HCT116 (cell line): Measurements from ENCODE around the gene PIGQ. TPM values are rescaled to one million over a fixed set of nuclear protein-coding genes. Genes with fewer than 3 reads are reported as not detected.

Experiments used
- ATAC-seq: fragments of 200-7000 bp; cut with Tn5 transposase; 2 replicates; pipeline ENCODE4 v1.9.1; 2020; ENCODE audit warnings: mild to moderate bottlenecking, moderate library complexity
- BruUV-seq: library from RNA; stranded (reverse); fragments of 400-500 nt; replicated peaks from 2 replicates; lab custom pipeline; 2021; lab: Mats Ljungman, UMichigan
- CTCF ChIA-PET: fragments of 300-600 bp; sonication (Branson Sonifier 250); formaldehyde crosslinking; loops from one replicate; lab custom pipeline; 2021; ENCODE audit warnings: antibody characterized with exemption; lab: Charles Lee
- POLR2A ChIA-PET: fragments of 300-600, 350-600 bp; sonication (Branson Sonifier 250); formaldehyde crosslinking; loops from one replicate; lab custom pipeline; 2021; ENCODE audit warnings: antibody characterized with exemption; lab: Charles Lee
- RAD21 ChIA-PET, 2 experiments: fragments of 300-600 bp; sonication (Branson Sonifier 250); formaldehyde crosslinking; loops; one replicate each; lab custom pipeline; 2023; ENCODE audit warnings: low total read pairs in 2 of 2; ENCODE audit not compliant: uncharacterized antibody in 2 of 2, unreplicated experiment in 2 of 2, low non-redundant PET in 1 of 2; lab: Charles Lee
- DNase-seq: peaks from one replicate; pipeline ENCODE4 v3.0.0-alpha.2; 2010; ENCODE audit warnings: low read depth, low spot score
- H2AFZ ChIP-seq: fragments of 200-600 bp; shearing (Covaris generic), sonication (generic); 2 replicates; pipeline ENCODE4 v1.6.1; 2017; ENCODE audit warnings: low read depth, mixed run types, mixed read lengths, antibody characterized with exemption, low read length; ENCODE audit not compliant: poor library complexity, severe bottlenecking
- H3K27ac ChIP-seq: 2 replicates; pipeline ENCODE4 v1.5.1; 2012; ENCODE audit warnings: low read depth, low read length
- H3K27me3 ChIP-seq: fragments of 200-600 bp; sonication (generic); 2 replicates; pipeline ENCODE4 v1.6.1; 2016; ENCODE audit warnings: mixed run types, low read length, mixed read lengths; ENCODE audit not compliant: insufficient read depth
- H3K36me3 ChIP-seq, 2 experiments: fragments of 200-500 bp in 1 of 2; fragments of 200-600 bp in 1 of 2; sonication (Bioruptor generic) in 1 of 2; sonication (generic) in 1 of 2; 2 replicates each; pipeline versions ENCODE4 v1.5.1 to v1.6.1; 2014 to 2016; ENCODE audit warnings: low read length in 2 of 2, inconsistent platforms in 1 of 2, mixed read lengths in 1 of 2, mixed run types in 1 of 2; ENCODE audit not compliant: insufficient read depth in 2 of 2, control insufficient read depth in 1 of 2
- H3K4me1 ChIP-seq, 2 experiments: fragments of 200-600 bp in 1 of 2; sonication (generic) in 1 of 2; 2 replicates each; pipeline versions ENCODE4 v1.5.1 to v1.6.1; 2012 to 2017; ENCODE audit warnings: low read length in 2 of 2, inconsistent platforms in 1 of 2, mild to moderate bottlenecking in 1 of 2, mixed read lengths in 1 of 2, mixed run types in 1 of 2, moderate library complexity in 1 of 2; ENCODE audit not compliant: insufficient read depth in 2 of 2, control insufficient read depth in 1 of 2
- H3K4me2 ChIP-seq: fragments of 200-600 bp; sonication (generic); 2 replicates; pipeline ENCODE4 v1.6.1; 2017; ENCODE audit warnings: mixed run types, low read length, mixed read lengths
- H3K4me3 ChIP-seq, 2 experiments: fragments of 200-600 bp in 1 of 2; sonication (generic) in 1 of 2; replicated peaks in 1 of 2; 2 replicates each; pipeline ENCODE4 v1.5.1; 2011 to 2016; ENCODE audit warnings: low read length in 2 of 2, control low read depth in 1 of 2, low read depth in 1 of 2, mild to moderate bottlenecking in 1 of 2, mixed read lengths in 1 of 2, mixed run types in 1 of 2
- H3K79me2 ChIP-seq: fragments of 200-600 bp; sonication (generic); 2 replicates; pipeline ENCODE4 v1.6.1; 2017; ENCODE audit warnings: mild to moderate bottlenecking, mixed run types, low read length, moderate library complexity, mixed read lengths; ENCODE audit not compliant: insufficient read depth
- H3K9ac ChIP-seq: fragments of 200-600 bp; sonication (generic); 2 replicates; pipeline ENCODE4 v1.6.1; 2016; ENCODE audit warnings: low read length, mixed read lengths
- H3K9me2 ChIP-seq: fragments of 200-600 bp; sonication (generic), shearing (Covaris generic); 2 replicates; pipeline ENCODE4 v1.6.1; 2017; ENCODE audit warnings: mixed run types, mild to moderate bottlenecking, moderate library complexity; ENCODE audit not compliant: insufficient read depth
- H3K9me3 ChIP-seq, 2 experiments: fragments of 200-500 bp in 1 of 2; fragments of 200-600 bp in 1 of 2; sonication (Bioruptor generic) in 1 of 2; sonication (generic) in 1 of 2; 2 replicates each; pipeline ENCODE4 v1.6.1; 2014 to 2017; ENCODE audit warnings: low read length in 2 of 2, mixed read lengths in 2 of 2, inconsistent platforms in 1 of 2, low read depth in 1 of 2, mild to moderate bottlenecking in 1 of 2, mixed run types in 1 of 2, moderate library complexity in 1 of 2; ENCODE audit not compliant: control insufficient read depth in 1 of 2, insufficient read depth in 1 of 2
- H4K20me1 ChIP-seq: fragments of 200-600 bp; sonication (generic), shearing (Covaris generic); 2 replicates; pipeline ENCODE4 v1.6.1; 2017; ENCODE audit warnings: mixed run types, mild to moderate bottlenecking, moderate library complexity; ENCODE audit not compliant: insufficient read depth
- CEBPB ChIP-seq: IDR thresholded peaks from 2 replicates; pipeline ENCODE4 v1.6.1; 2012; ENCODE audit warnings: low read depth
- ELF1 ChIP-seq: IDR thresholded peaks from 2 replicates; pipeline ENCODE4 v1.6.1; 2012; ENCODE audit warnings: low read depth, borderline replicate concordance
- FOSL1 ChIP-seq: IDR thresholded peaks from 2 replicates; pipeline ENCODE4 v1.6.1; 2012; ENCODE audit warnings: low read depth
- JUND ChIP-seq: IDR thresholded peaks from 2 replicates; pipeline ENCODE4 v1.6.1; 2012
- POLR2A ChIP-seq: IDR thresholded peaks from 2 replicates; pipeline ENCODE4 v1.7.0; 2011; ENCODE audit warnings: borderline replicate concordance; ENCODE audit not compliant: insufficient read depth, insufficient read length; ENCODE audit errors: extremely low read depth
- SIN3A ChIP-seq: IDR thresholded peaks from 2 replicates; pipeline ENCODE4 v1.6.1; 2012; ENCODE audit warnings: low read depth
- SRF ChIP-seq: IDR thresholded peaks from 2 replicates; pipeline ENCODE4 v1.6.1; 2012; ENCODE audit warnings: low read depth
- TCF7L2 ChIP-seq: IDR thresholded peaks from 2 replicates; pipeline ENCODE4 v1.7.0; 2011; ENCODE audit warnings: borderline replicate concordance, inconsistent platforms; ENCODE audit not compliant: insufficient read depth, insufficient read length; ENCODE audit errors: extremely low read depth
- ZBTB33 ChIP-seq: IDR thresholded peaks from 2 replicates; pipeline ENCODE4 v1.6.1; 2011; ENCODE audit warnings: mild to moderate bottlenecking, low read length, moderate library complexity; ENCODE audit not compliant: insufficient replicate concordance; ENCODE audit errors: extremely low read depth
- intact Hi-C: fragments of 100-400 bp; cut with micrococcal nuclease; formaldehyde crosslinking; loops from 2 replicates; pipeline ENCODE4 v1.10.0; 2022
- total RNA-seq: library from RNA; stranded (reverse); gene quantifications from one replicate; pipeline ENCODE4 v1.2.1, GENCODE V29; 2021; ENCODE audit not compliant: unreplicated experiment
- TF ChIP-seq, protein P1 (sequence below): IDR thresholded peaks from 2 replicates; pipeline ENCODE4 v1.6.1; 2012
- TF ChIP-seq, protein P2 (sequence below): IDR thresholded peaks from 2 replicates; pipeline ENCODE4 v1.6.1; 2012
- TF ChIP-seq, protein P3 (sequence below), 3 experiments: fragments of 200-600 bp in 1 of 3; sonication (generic) in 1 of 3; IDR thresholded peaks in 2 of 3; conservative IDR thresholded peaks in 1 of 3; 2 replicates each; pipeline ENCODE4 v1.5.1; 2012 to 2017; ENCODE audit warnings: low read depth in 2 of 3, low read length in 2 of 3, antibody characterized with exemption in 1 of 3, borderline replicate concordance in 1 of 3, control low read depth in 1 of 3, mild to moderate bottlenecking in 1 of 3, mixed read lengths in 1 of 3, mixed run types in 1 of 3, moderate library complexity in 1 of 3; ENCODE audit not compliant: insufficient read depth in 1 of 3

Gene PIGQ
- total RNA-seq, 1 experiment from 2014 or later, result 21.0 TPM

- Histone ChIP-seq H3K9me3 (no peaks in the 10 kb centered on the region), H3K4me3 (no peak overlapping the region), H2AFZ (no peak overlapping the region), H3K4me1 (peaks cover 13 to 15% of the 10 kb centered on the region in 2 experiments), H3K27me3 (no peaks in the 10 kb centered on the region), H3K36me3 (no peaks in the 10 kb centered on the region; a peak in 1 of 4 replicates), H3K9me2 (no peaks in the 10 kb centered on the region)
- DNase-seq (no peak), ATAC-seq (no peak)
- ChIA-PET POLR2A (no interaction called here), CTCF (no interaction called here)
- TF ChIP-seq, protein P1, sequence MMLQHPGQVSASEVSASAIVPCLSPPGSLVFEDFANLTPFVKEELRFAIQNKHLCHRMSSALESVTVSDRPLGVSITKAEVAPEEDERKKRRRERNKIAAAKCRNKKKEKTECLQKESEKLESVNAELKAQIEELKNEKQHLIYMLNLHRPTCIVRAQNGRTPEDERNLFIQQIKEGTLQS, result no peak
- no peak for TF ChIP-seq CEBPB
- no peak for TF ChIP-seq SRF
- TF ChIP-seq POLR2A, result no peak
- TF ChIP-seq, protein P2, sequence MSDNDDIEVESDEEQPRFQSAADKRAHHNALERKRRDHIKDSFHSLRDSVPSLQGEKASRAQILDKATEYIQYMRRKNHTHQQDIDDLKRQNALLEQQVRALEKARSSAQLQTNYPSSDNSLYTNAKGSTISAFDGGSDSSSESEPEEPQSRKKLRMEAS, result no peak
- TF ChIP-seq, protein P3, sequence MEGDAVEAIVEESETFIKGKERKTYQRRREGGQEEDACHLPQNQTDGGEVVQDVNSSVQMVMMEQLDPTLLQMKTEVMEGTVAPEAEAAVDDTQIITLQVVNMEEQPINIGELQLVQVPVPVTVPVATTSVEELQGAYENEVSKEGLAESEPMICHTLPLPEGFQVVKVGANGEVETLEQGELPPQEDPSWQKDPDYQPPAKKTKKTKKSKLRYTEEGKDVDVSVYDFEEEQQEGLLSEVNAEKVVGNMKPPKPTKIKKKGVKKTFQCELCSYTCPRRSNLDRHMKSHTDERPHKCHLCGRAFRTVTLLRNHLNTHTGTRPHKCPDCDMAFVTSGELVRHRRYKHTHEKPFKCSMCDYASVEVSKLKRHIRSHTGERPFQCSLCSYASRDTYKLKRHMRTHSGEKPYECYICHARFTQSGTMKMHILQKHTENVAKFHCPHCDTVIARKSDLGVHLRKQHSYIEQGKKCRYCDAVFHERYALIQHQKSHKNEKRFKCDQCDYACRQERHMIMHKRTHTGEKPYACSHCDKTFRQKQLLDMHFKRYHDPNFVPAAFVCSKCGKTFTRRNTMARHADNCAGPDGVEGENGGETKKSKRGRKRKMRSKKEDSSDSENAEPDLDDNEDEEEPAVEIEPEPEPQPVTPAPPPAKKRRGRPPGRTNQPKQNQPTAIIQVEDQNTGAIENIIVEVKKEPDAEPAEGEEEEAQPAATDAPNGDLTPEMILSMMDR (IDR thresholded peaks at IDR 0.05 in 2 of 3, conservative IDR thresholded peaks at IDR 0.05 in 1 of 3; ENCODE audit: borderline replicate concordance in 1 of 3, insufficient read depth in 1 of 3, low read depth in 2 of 3, low read length in 2 of 3), result no peak
- TF ChIP-seq TCF7L2, result no peak
- TF ChIP-seq ZBTB33, result no peak
- no peak for TF ChIP-seq FOSL1
- TF ChIP-seq ELF1, result no peak
- TF ChIP-seq JUND, result no peak
- no peak for TF ChIP-seq SIN3A
- TF ChIP-seq, all 23 proteins: peak for 0
- H4K20me1 ChIP-seq, result no peaks in the 10 kb centered on the region
- no peak overlapping the region for H3K9ac ChIP-seq
- no peak overlapping the region for H3K4me2 ChIP-seq
- RAD21 ChIA-PET, result no interaction called here
- no peak overlapping the region for H3K27ac ChIP-seq
- H3K79me2 ChIP-seq, result peaks cover under 1% of the 10 kb centered on the region; the same call in 1 of the 2 replicates
- BruUV-seq, result no TSS peak
- intact Hi-C loops, result no loop called here
Measured at GRCh38 chr16:520847-521246, 48.9 kb upstream of the PIGQ start.
